Right lobe of liver (tissue), 6 donors: Measurements from ENCODE around the gene UBE3C. TPM values are rescaled to one million over a fixed set of nuclear protein-coding genes. Genes with fewer than 3 reads are reported as not detected.

Experiments
- ATAC-seq, 4 donors: fragments of 200-7000 bp; cut with Tn5 transposase; one replicate each; pipeline ENCODE4 v1.9.1; 2020; ENCODE audit warnings: mild to moderate bottlenecking in 4 of 4, moderate library complexity in 4 of 4
- DNase-seq, 3 donors: peaks; one replicate each; pipeline ENCODE4 v3.0.0-alpha.2; 2020
- H3K27ac ChIP-seq, 3 donors: fragments of 200-600 bp; one replicate each; pipeline ENCODE4 v1.8.0; 2022
- H3K27me3 ChIP-seq, 2 donors: fragments of 200-600 bp; one replicate each; pipeline ENCODE4 v1.8.0; 2022
- H3K36me3 ChIP-seq, 4 donors: fragments of 200-600 bp; sonication (generic) in 1 of 4; one replicate each; pipeline versions ENCODE4 v1.5.1 to v1.8.0; 2017 to 2022; ENCODE audit warnings: control low read depth in 1 of 4
- H3K4me1 ChIP-seq, 4 donors: fragments of 200-600 bp; sonication (generic) in 1 of 4; one replicate each; pipeline versions ENCODE4 v1.5.1 to v1.8.0; 2017 to 2022; ENCODE audit warnings: control low read depth in 1 of 4
- H3K4me3 ChIP-seq, 3 donors: fragments of 200-600 bp; one replicate each; pipeline ENCODE4 v1.8.0; 2022
- H3K9me3 ChIP-seq, 4 donors: fragments of 200-600 bp; sonication (generic) in 1 of 4; one replicate each; pipeline versions ENCODE4 v1.5.1 to v1.8.0; 2017 to 2022; ENCODE audit warnings: control low read depth in 1 of 4
- POLR2A ChIP-seq: fragments of 450-650 bp; IDR thresholded peaks from one replicate; pipeline ENCODE4 v1.6.1; 2017; ENCODE audit warnings: antibody characterized with exemption, mild to moderate bottlenecking
- WGBS: methylation state at CpG from one replicate; pipeline ENCODE4 v1.1.6; 2018; ENCODE audit warnings: low coverage, low lambda C conversion rate; ENCODE audit not compliant: insufficient coverage; ENCODE audit errors: missing lambda C conversion rate; 5-methylcytosine and 5-hydroxymethylcytosine counted together
- intact Hi-C, 2 donors: fragments of 100-400 bp; cut with DNase I; formaldehyde crosslinking; loops; one replicate each; pipeline versions ENCODE4 v1.11.2 to v1.14.1; 2022
- total RNA-seq, 6 experiments: library from RNA; depleted of rRNA in 2 of 6; stranded (reverse); fragments of >200 nt in 2 of 6; fragmentation: NEBNext Ultra II Directional in 3 of 6; extraction: Animal tissue kit (Norgen Biotek cat#: 25700) in 3 of 6; gene quantifications; one replicate each; pipeline versions ENCODE4 v1.1.0 to v1.2.4, GENCODE V29; 2016 to 2023
- TF ChIP-seq, protein P1 (sequence below), 4 donors: fragments of 200-600 bp in 3 of 4; fragments of 450-650 bp in 1 of 4; IDR thresholded peaks; one replicate each; pipeline versions ENCODE4 v1.5.1 to v1.8.0; 2016 to 2022; ENCODE audit warnings: antibody characterized with exemption in 4 of 4, mild to moderate bottlenecking in 2 of 4
- donor health status: DM: no; HTN: yes; CAD: no.
- donor health status: DM: no; HTN: no; CAD: no.
- donor health status: DM: no; HTN: no; CAD: no.
- donor health status: DM: no; HTN: yes; CAD: no.
- donor health status: DM: no; HTN: yes; CAD: no.

UBE3C gene
- total RNA-seq, 6 experiments from 2014 or later, result 28.3 to 48.1 (median 31.9) TPM

DNA sequence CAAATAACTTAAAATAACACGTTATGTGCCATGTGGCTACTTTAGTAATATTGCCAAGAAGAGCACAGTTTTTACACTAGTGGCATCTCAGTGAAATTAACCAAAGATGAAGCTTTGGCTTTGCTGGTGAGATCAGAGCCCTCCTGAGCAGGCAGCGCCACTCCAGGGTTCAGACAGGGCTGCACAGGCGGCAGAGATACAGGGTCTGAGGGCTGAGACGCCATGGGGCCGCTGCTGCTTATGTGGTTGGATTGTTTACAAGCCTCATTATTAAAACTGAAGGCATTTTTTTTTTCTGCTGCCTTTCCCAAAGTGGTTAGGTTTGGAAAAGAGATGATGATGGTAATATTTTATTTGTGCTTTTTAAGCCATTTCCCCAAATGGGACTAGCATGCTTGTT is 129.2 kb downstream of the UBE3C start:
- ATAC-seq (no peak), DNase-seq (no peak)
- H3K4me1 ChIP-seq, result peaks cover 0 to 14% (median 4%) of the 10 kb centered on the region in 4 donors
- no peak overlapping the region for H3K27ac ChIP-seq
- H3K27me3 ChIP-seq, result no peaks in the 10 kb centered on the region
- intact Hi-C loops, result no loop called here
- TF ChIP-seq, protein P1, sequence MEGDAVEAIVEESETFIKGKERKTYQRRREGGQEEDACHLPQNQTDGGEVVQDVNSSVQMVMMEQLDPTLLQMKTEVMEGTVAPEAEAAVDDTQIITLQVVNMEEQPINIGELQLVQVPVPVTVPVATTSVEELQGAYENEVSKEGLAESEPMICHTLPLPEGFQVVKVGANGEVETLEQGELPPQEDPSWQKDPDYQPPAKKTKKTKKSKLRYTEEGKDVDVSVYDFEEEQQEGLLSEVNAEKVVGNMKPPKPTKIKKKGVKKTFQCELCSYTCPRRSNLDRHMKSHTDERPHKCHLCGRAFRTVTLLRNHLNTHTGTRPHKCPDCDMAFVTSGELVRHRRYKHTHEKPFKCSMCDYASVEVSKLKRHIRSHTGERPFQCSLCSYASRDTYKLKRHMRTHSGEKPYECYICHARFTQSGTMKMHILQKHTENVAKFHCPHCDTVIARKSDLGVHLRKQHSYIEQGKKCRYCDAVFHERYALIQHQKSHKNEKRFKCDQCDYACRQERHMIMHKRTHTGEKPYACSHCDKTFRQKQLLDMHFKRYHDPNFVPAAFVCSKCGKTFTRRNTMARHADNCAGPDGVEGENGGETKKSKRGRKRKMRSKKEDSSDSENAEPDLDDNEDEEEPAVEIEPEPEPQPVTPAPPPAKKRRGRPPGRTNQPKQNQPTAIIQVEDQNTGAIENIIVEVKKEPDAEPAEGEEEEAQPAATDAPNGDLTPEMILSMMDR (IDR thresholded peaks at IDR 0.05), result no peak
- no peak for TF ChIP-seq POLR2A
- peaks cover 0 to 50% (median 11%) of the 10 kb centered on the region in 4 donors for H3K36me3 ChIP-seq
- H3K4me3 ChIP-seq, result no peak overlapping the region
- 86% methylated on average over 5 of the region's 5 CpGs for WGBS
- H3K9me3 ChIP-seq, result no peaks in the 10 kb centered on the region

DNA sequence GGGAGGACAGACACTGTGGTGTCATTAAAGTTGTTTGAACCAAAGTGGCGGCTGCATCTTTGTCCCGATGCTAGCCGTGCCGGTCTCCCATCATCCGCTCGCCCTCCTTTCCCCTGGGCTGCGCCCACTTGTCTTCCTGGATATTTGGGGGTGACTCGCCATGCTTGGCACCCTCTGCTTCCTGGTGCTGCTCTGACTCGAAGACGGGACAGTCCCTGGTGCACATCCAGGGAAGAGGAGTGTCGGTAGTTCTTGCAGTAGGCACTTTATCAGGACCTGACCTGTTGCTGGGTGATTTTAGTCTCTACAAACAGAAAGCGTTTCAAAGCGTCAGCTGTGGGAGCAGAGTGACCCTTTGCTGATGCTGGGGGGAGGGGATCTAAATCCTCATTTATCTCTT is 129.8 kb downstream of the UBE3C start:
- TF ChIP-seq, protein P1 (IDR thresholded peaks at IDR 0.05), result no peak
- no peak for TF ChIP-seq POLR2A
- DNase-seq, result no peak
- no peak overlapping the region for H3K27ac ChIP-seq

DNA sequence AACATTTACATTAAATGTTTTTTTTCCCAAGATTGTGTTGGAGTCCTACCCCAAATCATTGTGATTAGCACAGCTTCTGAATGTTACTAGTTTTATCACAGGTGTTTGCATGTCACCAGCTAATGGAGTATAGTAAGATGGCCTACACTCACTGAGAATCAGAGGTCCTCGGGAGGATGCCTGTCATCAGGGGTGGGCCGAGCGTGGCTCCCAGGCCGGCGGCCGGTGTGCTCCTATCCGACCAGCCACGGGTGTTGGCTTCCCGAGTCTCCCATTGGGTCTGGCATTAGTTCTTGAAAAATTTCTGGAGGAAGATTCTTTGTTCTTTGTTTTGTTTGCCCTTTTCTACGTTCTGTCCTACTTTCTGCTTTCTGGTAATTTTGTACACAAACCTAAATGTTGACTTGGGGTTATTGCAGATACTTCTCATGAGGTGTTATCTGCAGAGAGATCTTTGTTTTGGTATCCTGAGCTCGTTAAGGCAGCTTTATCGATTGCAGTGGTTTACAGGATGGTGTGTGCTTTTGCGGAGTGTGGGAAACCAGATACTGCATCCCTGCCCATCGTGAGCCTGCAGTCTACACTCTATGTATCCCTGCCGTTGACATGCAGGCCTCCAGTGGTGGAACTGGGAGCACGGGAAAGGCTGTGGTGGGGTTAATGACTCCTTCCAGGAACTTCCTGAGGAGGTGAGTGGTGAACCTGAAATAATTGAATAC is 130.8 kb downstream of the UBE3C start:
- Histone ChIP-seq H3K4me3 (no peak overlapping the region), H3K27me3 (no peaks in the 10 kb centered on the region), H3K9me3 (no peaks in the 10 kb centered on the region), H3K27ac (no peak overlapping the region), H3K36me3 (peaks cover 0 to 49% (median 10%) of the 10 kb centered on the region in 4 donors), H3K4me1 (peaks cover 0 to 24% (median 7%) of the 10 kb centered on the region in 4 donors)
- TF ChIP-seq, protein P1 (IDR thresholded peaks at IDR 0.05), result no peak
- no peak for TF ChIP-seq POLR2A
- ATAC-seq, result no peak
- 74% methylated on average over 7 of the region's 16 CpGs for WGBS
- intact Hi-C loops, result loop anchor here in 1 of 2 donors (10.0 kb wide), 1 partner anchor 295 kb away; no protein-coding TSS in a partner anchor
- DNase-seq, result no peak

More for the DNA sequence above, 129.8 kb downstream of the UBE3C start:
- WGBS, result 88% methylated on average over 8 of the region's 13 CpGs
- Histone ChIP-seq H3K27me3 (no peaks in the 10 kb centered on the region), H3K4me1 (peaks cover 0 to 15% (median 7%) of the 10 kb centered on the region in 4 donors), H3K4me3 (no peak overlapping the region), H3K36me3 (peaks cover 0 to 50% (median 10%) of the 10 kb centered on the region in 4 donors), H3K9me3 (no peaks in the 10 kb centered on the region)
- intact Hi-C loops, result no loop called here
- no peak for ATAC-seq

DNA sequence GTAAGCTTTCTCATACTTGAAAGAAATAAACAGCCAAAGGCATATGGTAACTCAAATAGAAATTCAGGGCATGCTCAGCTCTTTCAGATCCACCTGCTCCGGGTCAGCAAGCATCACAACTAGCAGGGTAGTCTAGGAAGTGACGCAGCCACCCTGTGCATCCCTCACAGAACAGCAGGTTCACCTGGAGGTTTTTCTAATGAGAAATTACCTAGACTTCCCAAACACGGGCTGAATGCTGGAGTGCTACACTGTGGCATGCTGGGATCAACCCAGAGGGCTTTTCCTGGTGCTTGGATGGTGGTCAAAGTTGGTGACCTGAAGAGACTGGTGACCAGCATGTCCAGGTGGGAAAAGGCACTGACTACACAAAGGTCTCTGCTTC is 131.3 kb downstream of the UBE3C start:
- H3K4me3 ChIP-seq, result no peak overlapping the region
- H3K27me3 ChIP-seq, result no peaks in the 10 kb centered on the region
- intact Hi-C loops, result loop anchor here in 1 of 2 donors (10.0 kb wide), 1 partner anchor 295 kb away; no protein-coding TSS in a partner anchor
- WGBS, result 100% methylated on average over 1 of the region's 3 CpGs
- no peak for DNase-seq
- no peaks in the 10 kb centered on the region for H3K9me3 ChIP-seq
- TF ChIP-seq POLR2A, result no peak
- TF ChIP-seq, protein P1 (IDR thresholded peaks at IDR 0.05), result no peak
- ATAC-seq, result no peak
- H3K27ac ChIP-seq, result peak overlapping the region in 1 of 3 donors; percentile 95
- H3K4me1 ChIP-seq, result peaks cover 0 to 24% (median 7%) of the 10 kb centered on the region in 4 donors
- H3K36me3 ChIP-seq, result peaks cover 0 to 44% (median 10%) of the 10 kb centered on the region in 4 donors
